ENCODE results near the gene PRKG1.

DNA sequence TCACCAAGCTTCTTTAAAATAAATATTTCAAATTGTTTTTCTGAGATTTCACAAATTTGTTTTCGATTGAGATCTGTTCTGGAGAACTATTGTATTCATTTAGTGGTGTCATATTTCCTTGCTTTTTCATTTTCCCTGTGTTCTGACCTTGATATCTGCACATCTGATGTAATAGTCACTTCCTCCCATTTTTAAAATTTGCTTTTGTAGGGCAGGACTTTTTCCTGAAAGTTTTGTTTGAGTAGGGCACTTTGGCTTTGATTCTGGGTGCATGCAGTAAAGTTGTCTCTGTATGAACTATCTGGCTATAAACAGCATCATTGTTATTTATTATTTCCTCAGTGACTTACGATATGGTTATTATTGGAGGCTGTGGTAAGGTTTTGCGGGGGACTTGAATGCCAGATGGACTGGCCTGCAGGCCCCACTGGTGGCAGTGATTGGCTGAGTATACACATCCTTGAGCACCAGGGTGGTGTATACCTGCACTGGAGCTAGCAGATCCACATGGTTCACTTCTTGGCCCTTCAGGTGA is 541.5 kb downstream of the PRKG1 start:
- no peak for TF ChIP-seq POLR2A (IDR thresholded peaks at IDR 0.05; ENCODE audit: low read depth, low read length)
- TF ChIP-seq POLR2AphosphoS5 (IDR thresholded peaks at IDR 0.05; ENCODE audit: low read depth, low read length) = no peak
